GM12878 (cell line): Measurements from ENCODE around the gene HS3ST3A1. TPM values are rescaled to one million over a fixed set of nuclear protein-coding genes. Genes with fewer than 3 reads are reported as not detected.

Experiments used
- ATAC-seq: fragments of 200-7000 bp; cut with Tn5 transposase; 3 replicates; pipeline ENCODE4 v1.9.1; 2020; ENCODE audit warnings: mild to moderate bottlenecking, moderate library complexity
- BruUV-seq: library from RNA; stranded (reverse); fragments of 400-500 nt; replicated peaks from 2 replicates; lab custom pipeline; 2021; lab: Mats Ljungman, UMichigan
- CTCF ChIA-PET: fragments of 300-600 bp; sonication (Branson Sonifier 250); formaldehyde crosslinking; extraction: SDS; loops from one replicate; lab custom pipeline; 2021; ENCODE audit warnings: inconsistent platforms; lab: Yijun Ruan, JAX
- POLR2A ChIA-PET: fragments of 350-600 bp; formaldehyde crosslinking; extraction: SDS; loops from one replicate; lab custom pipeline; 2021; ENCODE audit warnings: inconsistent platforms; lab: Charles Lee
- RAD21 ChIA-PET: fragments of 300-600 bp; sonication (Branson Sonifier 250); formaldehyde crosslinking; loops from one replicate; lab custom pipeline; 2023; ENCODE audit warnings: antibody characterized with exemption; ENCODE audit not compliant: unreplicated experiment; lab: Charles Lee
- SMC1A ChIA-PET: fragments of 300-600 bp; sonication (Branson Sonifier 250); formaldehyde crosslinking; loops from one replicate; lab custom pipeline; 2023; ENCODE audit not compliant: unreplicated experiment, uncharacterized antibody; lab: Charles Lee
- DNase-seq: peaks from one replicate; pipeline ENCODE4 v3.0.0-alpha.2; 2011; ENCODE audit warnings: low read depth, low spot score
- FAIRE-seq: peaks from 3 replicates; lab custom pipeline; 2011; peaks lifted over from hg19 to GRCh38; lab: Jason Lieb, UNC
- H2AFZ ChIP-seq: 2 replicates; pipeline ENCODE4 v1.6.0; 2011; ENCODE audit warnings: low read depth, low read length, control low read depth; ENCODE audit not compliant: control insufficient read depth
- H3K27ac ChIP-seq: 2 replicates; pipeline ENCODE4 v1.5.1; 2011; ENCODE audit warnings: control low read depth; ENCODE audit not compliant: control insufficient read depth, insufficient read depth
- H3K27me3 ChIP-seq, 2 experiments: replicated peaks in 1 of 2; 2 replicates each; pipeline versions ENCODE4 v1.6.0 to v1.6.1; 2011; ENCODE audit warnings: low read length in 1 of 2; ENCODE audit not compliant: control insufficient read depth in 2 of 2, insufficient read depth in 2 of 2
- H3K36me3 ChIP-seq, 2 experiments: 2 replicates each; pipeline ENCODE4 v1.5.1; 2011; ENCODE audit warnings: low read length in 1 of 2; ENCODE audit not compliant: control insufficient read depth in 2 of 2, insufficient read depth in 2 of 2
- H3K4me1 ChIP-seq: 2 replicates; pipeline ENCODE4 v1.6.1; 2011; ENCODE audit warnings: mild to moderate bottlenecking, low read length, moderate library complexity, mixed read lengths; ENCODE audit not compliant: control insufficient read depth, insufficient read depth
- H3K4me2 ChIP-seq: 2 replicates; pipeline ENCODE4 v1.6.0; 2011; ENCODE audit warnings: control low read depth; ENCODE audit not compliant: control insufficient read depth, insufficient read depth
- H3K4me3 ChIP-seq: fragments of 200-600 bp; sonication (generic); 2 replicates; pipeline ENCODE4 v1.5.1; 2016
- H3K79me2 ChIP-seq: 2 replicates; pipeline ENCODE4 v1.6.0; 2011; ENCODE audit warnings: low read length; ENCODE audit not compliant: control insufficient read depth, insufficient read depth
- H3K9ac ChIP-seq: 2 replicates; pipeline ENCODE4 v1.8.0; 2011; ENCODE audit warnings: low read length, control low read depth, mixed read lengths; ENCODE audit not compliant: control insufficient read depth, insufficient read depth
- H3K9me3 ChIP-seq: replicated peaks from 3 replicates; pipeline ENCODE4 v1.5.1; 2011; ENCODE audit warnings: mild to moderate bottlenecking, low read length; ENCODE audit not compliant: control insufficient read depth, insufficient read depth
- H4K20me1 ChIP-seq: 2 replicates; pipeline ENCODE4 v1.6.0; 2011; ENCODE audit not compliant: control insufficient read depth, insufficient read depth
- BCL11A ChIP-seq: IDR thresholded peaks from 2 replicates; pipeline ENCODE4 v1.6.1; 2011; ENCODE audit warnings: low read depth, low read length
- BHLHE40 ChIP-seq, 2 experiments: fragments of 450-650 bp in 1 of 2; IDR thresholded peaks; 2 replicates each; pipeline ENCODE4 v1.6.1; 2011 to 2017; ENCODE audit warnings: low read depth in 2 of 2, borderline replicate concordance in 1 of 2, improper control_type of control experiment in 1 of 2, low read length in 1 of 2, mild to moderate bottlenecking in 1 of 2
- CEBPB ChIP-seq, 2 experiments: fragments of 150-350 bp in 1 of 2; IDR thresholded peaks; 2 replicates each; pipeline ENCODE4 v1.6.1; 2012 to 2014; ENCODE audit warnings: low read depth in 2 of 2, low read length in 2 of 2, borderline replicate concordance in 1 of 2, inconsistent platforms in 1 of 2
- CREM ChIP-seq: IDR thresholded peaks from 2 replicates; pipeline ENCODE4 v1.6.1; 2014; ENCODE audit warnings: antibody characterized with exemption, low read depth
- CUX1 ChIP-seq: IDR thresholded peaks from 2 replicates; pipeline ENCODE4 v1.6.1; 2012; ENCODE audit warnings: improper control_type of control experiment, low read depth, low read length; ENCODE audit not compliant: insufficient replicate concordance
- NFYB ChIP-seq: IDR thresholded peaks from 2 replicates; pipeline ENCODE4 v1.6.1; 2011; ENCODE audit warnings: low read depth, mild to moderate bottlenecking, low read length, improper control_type of control experiment, moderate library complexity; ENCODE audit not compliant: insufficient read depth
- NR2C2 ChIP-seq: IDR thresholded peaks from 2 replicates; pipeline ENCODE4 v1.6.1; 2011; ENCODE audit warnings: borderline replicate concordance, low read depth; ENCODE audit not compliant: control insufficient read depth, insufficient read length
- SMC3 ChIP-seq: IDR thresholded peaks from 2 replicates; pipeline ENCODE4 v1.6.1; 2011; ENCODE audit warnings: low read length, improper control_type of control experiment, borderline replicate concordance
- TCF12 ChIP-seq: IDR thresholded peaks from 2 replicates; pipeline ENCODE4 v1.6.1; 2011; ENCODE audit warnings: low read depth, mild to moderate bottlenecking, low read length
- WGBS: methylation state at CpG from one replicate; pipeline ENCODE4 v1.1.6; 2016; ENCODE audit warnings: low lambda C conversion rate; ENCODE audit not compliant: insufficient replicate concordance, insufficient coverage; ENCODE audit errors: missing lambda C conversion rate; 5-methylcytosine and 5-hydroxymethylcytosine counted together
- in situ Hi-C: fragments of 300-500 bp; cut with MboI; formaldehyde crosslinking; loops from 9 replicates; pipeline ENCODE4 v1.14.3; 2018; ENCODE audit warnings: mixed read lengths
- intact Hi-C: fragments of 100-400 bp; cut with micrococcal nuclease; formaldehyde crosslinking; loops from one replicate; pipeline ENCODE4 v1.14.2; 2022; ENCODE audit not compliant: unreplicated experiment
- polyA plus RNA-seq, 11 experiments: library from polyadenylated mRNA; depleted of rRNA in 4 of 11; unstranded in 6 of 11; stranded (reverse) in 5 of 11; fragments of >200 nt; fragmentation: Nextera tagmentation in 4 of 11; fragmentation: Illumina TruSeq in 1 of 11; extraction: Ambion mirVana in 4 of 11; extraction: Trizol in 1 of 11; gene quantifications; 1 replicate in 1 of 11; 2 replicates in 10 of 11; pipeline versions ENCODE4 v1.2.1 to v1.2.3, GENCODE V29; 2011 to 2016; ENCODE audit warnings: inconsistent platforms in 2 of 11, missing spikeins in 2 of 11, low read depth in 1 of 11
- total RNA-seq, 4 experiments: library from RNA; depleted of rRNA in 3 of 4; stranded (reverse); fragments of >200 nt in 3 of 4; fragmentation: Illumina TruSeq in 1 of 4; extraction: Trizol in 1 of 4; gene quantifications; 2 replicates each; pipeline versions ENCODE4 v1.2.1 to v1.2.3, GENCODE V29; 2013 to 2021

The HS3ST3A1 gene
- total and polyA plus RNA-seq, 10 of the 15 experiments (the other 5 are each of a cell fraction or from before 2014, with no cell fraction given) = 0.24 to 0.26 TPM; not detected in 8

- no peaks in the 10 kb centered on the region for H4K20me1 ChIP-seq
- no peak overlapping the region for H2AFZ ChIP-seq
- ChIA-PET CTCF (no interaction called here), POLR2A (no interaction called here), RAD21 (no interaction called here), SMC1A (no interaction called here)
- H3K79me2 ChIP-seq = no peaks in the 10 kb centered on the region
- in situ Hi-C loops (no loop called here), intact Hi-C loops (no loop called here)
- 0% methylated on average over 2 of the region's 2 CpGs for WGBS
- FAIRE-seq (no peak), DNase-seq (no peak), ATAC-seq (no peak)
- no peaks in the 10 kb centered on the region for H3K36me3 ChIP-seq
- no peak overlapping the region for H3K4me2 ChIP-seq
- no peak overlapping the region for H3K4me3 ChIP-seq
- no peaks in the 10 kb centered on the region for H3K4me1 ChIP-seq
- no peak for TF ChIP-seq BCL11A
- no peak for TF ChIP-seq BHLHE40 (IDR thresholded peaks at IDR 0.05; ENCODE audit: borderline replicate concordance in 1 of 2, low read depth in 2 of 2, low read length in 1 of 2)
- TF ChIP-seq, all 136 proteins: peak for 0
- H3K27ac ChIP-seq = no peak overlapping the region
- BruUV-seq = no TSS peak
- no peaks in the 10 kb centered on the region for H3K9me3 ChIP-seq
- H3K9ac ChIP-seq = no peak overlapping the region
- H3K27me3 ChIP-seq = no peaks in the 10 kb centered on the region
Observed at GRCh38 chr17:13631529-13631928, 29.8 kb upstream of the HS3ST3A1 start.

GRCh38 chr17:13626703-13627102 lies 25.0 kb upstream of the HS3ST3A1 start:
- CTCF ChIA-PET = no interaction called here
- no peaks in the 10 kb centered on the region for H3K79me2 ChIP-seq
- H3K9me3 ChIP-seq = no peaks in the 10 kb centered on the region
- DNase-seq (no peak), ATAC-seq (no peak), FAIRE-seq (no peak)
- TF ChIP-seq CREM = no peak
- no peak for TF ChIP-seq SMC3
- TF ChIP-seq NFYB = no peak
- no peak for TF ChIP-seq CEBPB (IDR thresholded peaks at IDR 0.05; ENCODE audit: borderline replicate concordance in 1 of 2, low read depth in 2 of 2, low read length in 2 of 2)
- no peak for TF ChIP-seq CUX1
- no peak for TF ChIP-seq NR2C2
- TF ChIP-seq TCF12 = no peak
- H2AFZ ChIP-seq = no peak overlapping the region
- H3K4me2 ChIP-seq = no peak overlapping the region
- in situ Hi-C loops (no loop called here), intact Hi-C loops (no loop called here)
- H3K9ac ChIP-seq = no peak overlapping the region
- no peaks in the 10 kb centered on the region for H3K4me1 ChIP-seq
- H3K4me3 ChIP-seq = no peak overlapping the region
- H3K36me3 ChIP-seq = no peaks in the 10 kb centered on the region
- no peaks in the 10 kb centered on the region for H4K20me1 ChIP-seq
- whole genome bisulfite sequencing = 47% methylated on average over 1 of the region's 1 CpG
- POLR2A ChIA-PET = no interaction called here
- no peaks in the 10 kb centered on the region for H3K27me3 ChIP-seq
- RAD21 ChIA-PET = no interaction called here
- no TSS peak for BruUV-seq
- no peak overlapping the region for H3K27ac ChIP-seq
- SMC1A ChIA-PET = no interaction called here
